GM19193 (cell line): ENCODE results near the gene PRMT5.
A peak's percentile ranks its signal among the peaks of the same experiment; 100 is the strongest.

ENCODE experiments used
- POLR2A ChIP-seq: IDR thresholded peaks from 4 replicates; pipeline ENCODE4 v1.6.1; 2011; ENCODE audit not compliant: insufficient read depth, insufficient read length; ENCODE audit errors: extremely low read depth

Gene PRMT5

DNA sequence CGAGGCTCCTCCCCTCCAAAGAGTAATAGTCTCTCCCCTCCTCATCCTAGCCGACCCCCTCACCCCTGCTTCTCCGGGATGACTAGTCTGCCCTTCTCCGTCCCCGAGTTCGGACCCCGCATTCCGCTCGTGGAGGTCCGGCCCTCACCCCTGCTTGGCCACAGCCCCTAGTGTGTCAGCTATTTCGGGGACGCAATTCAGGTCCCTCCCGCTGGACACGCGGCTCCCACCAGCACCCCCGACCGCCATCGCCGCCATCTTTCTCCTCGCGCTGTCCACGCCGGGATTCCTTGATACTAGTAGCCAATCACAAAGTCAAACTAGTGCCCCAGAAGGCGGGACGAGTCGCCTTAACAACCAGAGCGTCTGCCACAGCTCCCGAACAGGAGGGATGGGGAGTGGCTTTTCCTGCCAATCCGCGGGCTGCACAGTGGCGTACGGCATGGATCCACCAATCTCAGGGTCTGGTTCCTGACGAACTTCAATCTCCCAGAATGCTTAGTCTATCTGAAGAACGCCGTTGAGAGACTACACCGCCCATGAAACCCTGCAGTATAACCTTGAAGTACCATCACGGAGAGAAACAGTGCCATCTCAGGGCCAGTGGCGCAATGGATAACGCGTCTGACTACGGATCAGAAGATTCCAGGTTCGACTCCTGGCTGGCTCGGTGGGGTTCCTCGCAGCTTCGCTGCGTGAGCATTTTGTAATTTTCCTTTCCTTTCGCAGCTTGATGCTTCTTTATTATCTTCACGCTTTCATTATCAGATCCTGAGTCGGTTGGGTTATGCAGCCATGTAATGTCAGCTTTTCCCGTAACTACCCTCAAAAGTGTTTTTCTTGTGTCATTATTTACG, at the start of gene PRMT5:
Gene PRMT5 (minus strand): TSS at position 273 of the 857 bp plus-strand sequence. CDS start 15 bp downstream, at position 258.
- peak; percentile 91 for TF ChIP-seq POLR2A

- TF ChIP-seq POLR2A: no peak
Observed at GRCh38 chr14:22978487-22978837, 49.3 kb upstream of the PRMT5 start.

DNA sequence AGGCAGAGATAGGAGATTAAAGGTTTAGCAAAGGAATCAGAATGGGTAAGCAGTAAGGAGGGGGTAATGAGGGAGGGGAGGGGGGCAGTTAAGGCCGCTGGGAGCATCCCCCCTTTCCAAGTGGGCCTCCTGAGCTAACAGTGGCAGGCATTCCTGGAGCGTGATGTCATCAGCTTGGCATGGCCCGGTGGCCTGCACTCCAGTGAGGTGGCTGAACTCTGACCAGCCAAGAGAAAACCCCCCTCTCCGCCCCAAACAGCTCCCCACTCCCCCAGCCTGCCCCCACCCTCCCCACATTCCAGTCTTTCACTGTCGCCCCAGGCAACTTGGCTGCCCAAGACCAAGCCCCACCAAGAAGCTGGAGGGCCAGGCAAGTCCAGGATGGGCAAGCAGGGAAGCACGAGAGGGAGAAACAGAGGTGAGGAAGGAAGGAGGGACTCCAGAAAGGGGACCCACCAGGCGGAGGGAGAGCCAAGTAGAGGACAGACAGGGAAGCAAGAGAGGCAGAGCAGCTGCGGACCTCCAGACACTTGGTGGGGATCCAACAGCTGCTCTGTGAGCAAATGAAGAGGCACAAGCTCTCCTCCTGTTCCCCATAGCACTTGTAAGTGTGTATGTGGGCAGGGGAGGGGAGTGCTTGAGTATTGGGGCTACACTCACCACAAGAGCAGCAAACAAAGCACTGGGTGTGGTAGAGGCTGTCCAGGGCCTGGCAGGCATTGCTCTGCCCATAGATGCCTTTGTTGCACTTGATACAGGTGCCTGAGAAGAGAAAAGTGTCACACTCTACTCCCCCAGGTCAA, 48.7 kb upstream of the PRMT5 start:
- TF ChIP-seq POLR2A: no peak

GRCh38 chr14:22977434-22977683, 48.2 kb upstream of the PRMT5 start:
- no peak for TF ChIP-seq POLR2A

GRCh38 chr14:22976620-22977433, 47.7 kb upstream of the PRMT5 start:
- no peak for TF ChIP-seq POLR2A

GRCh38 chr14:22974530-22975313, 45.5 kb upstream of the PRMT5 start:
- no peak for TF ChIP-seq POLR2A

- no peak for TF ChIP-seq POLR2A
Observed at GRCh38 chr14:22973217-22974032, 44.2 kb upstream of the PRMT5 start.

GRCh38 chr14:22972313-22972930, 43.2 kb upstream of the PRMT5 start:
- TF ChIP-seq POLR2A: no peak

DNA sequence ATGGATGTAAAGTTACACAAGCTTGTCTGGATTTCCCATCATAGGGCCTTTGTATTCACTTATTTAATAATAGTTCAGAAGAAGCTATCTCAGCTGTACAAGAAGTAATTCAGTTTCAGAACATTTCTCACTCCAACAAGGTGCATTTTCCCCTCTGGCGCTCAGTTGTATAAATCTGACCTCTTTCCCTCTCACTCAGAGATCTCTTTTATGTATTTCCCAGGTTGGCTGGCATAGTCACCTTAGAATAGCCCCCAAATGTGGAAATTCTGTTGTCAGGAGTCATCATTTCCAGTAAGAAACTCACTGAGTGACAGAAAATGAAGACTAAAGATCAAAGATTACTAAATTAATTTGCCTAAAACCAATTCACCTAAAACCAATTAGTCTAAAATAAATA, 42.0 kb upstream of the PRMT5 start:
- TF ChIP-seq POLR2A: no peak

DNA sequence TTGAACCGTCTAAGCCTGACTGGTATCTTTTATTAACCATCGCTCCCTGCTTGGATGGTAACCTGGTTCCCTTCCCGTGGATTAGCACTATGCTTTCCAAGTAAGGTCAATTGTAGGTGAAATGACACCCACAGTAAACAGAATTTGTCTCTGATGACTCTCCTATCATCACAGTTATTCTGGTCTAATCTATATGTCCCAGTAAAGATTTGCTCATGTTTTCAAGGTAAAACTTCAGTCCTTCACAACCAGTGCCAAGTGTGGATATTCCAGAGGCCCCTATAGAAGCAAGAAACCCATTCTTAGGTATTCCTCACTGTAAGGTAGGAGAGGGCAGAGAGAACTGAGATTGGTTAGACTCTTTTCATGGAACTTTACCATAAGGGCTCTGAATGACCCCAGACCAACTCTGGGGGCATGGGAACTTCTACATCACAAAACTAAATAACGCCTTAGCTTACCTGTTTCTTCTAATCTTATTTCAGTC, 37.6 kb upstream of the PRMT5 start:
- TF ChIP-seq POLR2A: no peak

GRCh38 chr14:22962061-22962676, 33.0 kb upstream of the PRMT5 start:
- no peak for TF ChIP-seq POLR2A

- no peak for TF ChIP-seq POLR2A
Observed at GRCh38 chr14:22955702-22956569, 26.8 kb upstream of the PRMT5 start.
